ENCODE measurements around the gene SBK3.

The SBK3 gene

GRCh38 chr19:55527197-55528029 is 17.9 kb downstream of the SBK3 start:
- intact Hi-C loops (cut with DNase I; ENCODE audit: low total_unique reads), result no loop called here
- TF ChIP-seq CTCF (IDR thresholded peaks at IDR 0.05), result no peak
- H3K27me3 ChIP-seq, result peaks cover 0 to 67% of the 10 kb centered on the region in 2 donors
- H3K4me3 ChIP-seq, result no peak overlapping the region
- peaks cover 0 to 3% (median 0%) of the 10 kb centered on the region in 4 donors for H3K4me1 ChIP-seq
- no peak overlapping the region for H3K27ac ChIP-seq
- no peaks in the 10 kb centered on the region for H3K9me3 ChIP-seq
- H3K36me3 ChIP-seq, result no peaks in the 10 kb centered on the region
- DNase-seq, result no peak

GRCh38 chr19:55526216-55527196 is 18.8 kb downstream of the SBK3 start:
- Histone ChIP-seq H3K4me1 (peaks cover 0 to 3% (median 0%) of the 10 kb centered on the region in 4 donors), H3K9me3 (no peaks in the 10 kb centered on the region), H3K27ac (no peak overlapping the region), H3K4me3 (no peak overlapping the region), H3K27me3 (peaks cover 0 to 74% of the 10 kb centered on the region in 2 donors), H3K36me3 (no peaks in the 10 kb centered on the region)
- TF ChIP-seq CTCF (IDR thresholded peaks at IDR 0.05), result no peak
- DNase-seq, result no peak
- intact Hi-C loops (cut with DNase I; ENCODE audit: low total_unique reads), result no loop called here

- no peak overlapping the region for H3K4me3 ChIP-seq
- H3K9me3 ChIP-seq, result no peaks in the 10 kb centered on the region
- H3K4me1 ChIP-seq, result peaks cover 0 to 3% (median 0%) of the 10 kb centered on the region in 4 donors
- TF ChIP-seq CTCF (IDR thresholded peaks at IDR 0.05), result no peak
- no peaks in the 10 kb centered on the region for H3K36me3 ChIP-seq
- H3K27ac ChIP-seq, result no peak overlapping the region
- DNase-seq, result no peak
- intact Hi-C loops (cut with DNase I; ENCODE audit: low total_unique reads), result no loop called here
- peaks cover 0 to 73% of the 10 kb centered on the region in 2 donors for H3K27me3 ChIP-seq
Observed at GRCh38 chr19:55525289-55526101, 19.8 kb downstream of the SBK3 start.

- no peak for TF ChIP-seq CTCF (IDR thresholded peaks at IDR 0.05)
- Histone ChIP-seq H3K4me1 (peaks cover 0 to 10% (median 5%) of the 10 kb centered on the region in 4 donors), H3K36me3 (no peaks in the 10 kb centered on the region), H3K9me3 (no peaks in the 10 kb centered on the region), H3K27ac (no peak overlapping the region), H3K27me3 (peaks cover 0 to 48% of the 10 kb centered on the region in 2 donors), H3K4me3 (no peak overlapping the region)
- intact Hi-C loops (cut with DNase I; ENCODE audit: low total_unique reads), result no loop called here
- no peak for DNase-seq
Observed at GRCh38 chr19:55520691-55521292, 24.6 kb downstream of the SBK3 start.

All from tibial artery (tissue), 4 donors.